ENCODE measurements around the gene DDAH2. TPM values are rescaled to one million over a fixed set of nuclear protein-coding genes. Genes with fewer than 3 reads are reported as not detected.

Gene DDAH2
- total RNA-seq, 4 donors from 2014 or later: 78.1 to 119 (median 100) TPM

DNA sequence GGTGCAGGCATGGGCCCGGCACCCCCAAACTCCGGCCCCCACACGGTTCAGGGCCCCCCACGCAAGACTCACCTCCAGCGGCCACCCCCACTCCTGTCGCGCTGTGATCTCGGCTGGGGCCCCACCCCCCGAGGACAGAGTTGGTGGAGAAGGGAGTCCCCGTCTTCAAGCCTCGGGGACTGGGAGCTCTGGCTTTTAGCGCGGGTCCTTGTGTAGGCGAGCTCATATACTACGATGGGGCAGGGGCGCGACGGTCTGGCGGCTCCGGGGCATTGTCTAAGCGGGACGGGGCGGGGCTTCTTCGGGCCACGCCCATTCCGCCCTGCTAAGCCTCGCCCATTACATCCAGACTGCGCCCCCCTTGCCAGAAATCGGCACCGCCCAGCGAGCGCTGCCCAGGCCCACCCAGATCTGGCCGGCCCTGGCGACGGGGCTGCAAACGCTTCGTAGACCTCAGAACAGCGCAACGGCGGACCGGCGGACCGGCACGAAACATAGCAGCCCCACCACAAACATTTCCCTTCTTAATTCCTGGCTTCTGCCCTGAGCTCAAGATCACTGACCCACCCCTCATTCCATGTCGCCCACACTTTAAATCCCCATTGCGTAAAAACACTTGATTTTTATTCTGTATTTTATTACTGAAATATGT is 1.0 kb upstream of the DDAH2 start:
- H3K4me3 ChIP-seq: peak overlapping the region; percentile 69 to 98 (median 94)
- peak overlapping the region; percentile 93 to 99 (median 97) for H3K27ac ChIP-seq (replicated peaks in 1 of 4)
- intact Hi-C loops (cut with DNase I): loop anchor here (5.0 kb wide), 1 partner anchor 37 kb away; no protein-coding TSS in a partner anchor
- no peaks in the 10 kb centered on the region for H3K9me3 ChIP-seq
- TF ChIP-seq POLR2A (IDR thresholded peaks at IDR 0.05; ENCODE audit: low read depth) (peak; percentile 25), POLR2AphosphoS5 (IDR thresholded peaks at IDR 0.05) (peak; percentile 63 to 92), EP300 (IDR thresholded peaks at IDR 0.05) (no peak)
- TF ChIP-seq, protein P1, sequence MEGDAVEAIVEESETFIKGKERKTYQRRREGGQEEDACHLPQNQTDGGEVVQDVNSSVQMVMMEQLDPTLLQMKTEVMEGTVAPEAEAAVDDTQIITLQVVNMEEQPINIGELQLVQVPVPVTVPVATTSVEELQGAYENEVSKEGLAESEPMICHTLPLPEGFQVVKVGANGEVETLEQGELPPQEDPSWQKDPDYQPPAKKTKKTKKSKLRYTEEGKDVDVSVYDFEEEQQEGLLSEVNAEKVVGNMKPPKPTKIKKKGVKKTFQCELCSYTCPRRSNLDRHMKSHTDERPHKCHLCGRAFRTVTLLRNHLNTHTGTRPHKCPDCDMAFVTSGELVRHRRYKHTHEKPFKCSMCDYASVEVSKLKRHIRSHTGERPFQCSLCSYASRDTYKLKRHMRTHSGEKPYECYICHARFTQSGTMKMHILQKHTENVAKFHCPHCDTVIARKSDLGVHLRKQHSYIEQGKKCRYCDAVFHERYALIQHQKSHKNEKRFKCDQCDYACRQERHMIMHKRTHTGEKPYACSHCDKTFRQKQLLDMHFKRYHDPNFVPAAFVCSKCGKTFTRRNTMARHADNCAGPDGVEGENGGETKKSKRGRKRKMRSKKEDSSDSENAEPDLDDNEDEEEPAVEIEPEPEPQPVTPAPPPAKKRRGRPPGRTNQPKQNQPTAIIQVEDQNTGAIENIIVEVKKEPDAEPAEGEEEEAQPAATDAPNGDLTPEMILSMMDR (IDR thresholded peaks at IDR 0.05): peak in 1 of 3 experiments; percentile 6
- H3K4me1 ChIP-seq: peaks cover 38 to 65% (median 60%) of the 10 kb centered on the region in 4 donors
- peak; percentile 97 for DNase-seq (ENCODE audit: extremely low spot score)
- no peaks in the 10 kb centered on the region for H3K27me3 ChIP-seq
- H3K36me3 ChIP-seq: peaks cover 47 to 70% (median 64%) of the 10 kb centered on the region in 4 donors
- WGBS: 3% methylated on average over 19 of the region's 46 CpGs

DNA sequence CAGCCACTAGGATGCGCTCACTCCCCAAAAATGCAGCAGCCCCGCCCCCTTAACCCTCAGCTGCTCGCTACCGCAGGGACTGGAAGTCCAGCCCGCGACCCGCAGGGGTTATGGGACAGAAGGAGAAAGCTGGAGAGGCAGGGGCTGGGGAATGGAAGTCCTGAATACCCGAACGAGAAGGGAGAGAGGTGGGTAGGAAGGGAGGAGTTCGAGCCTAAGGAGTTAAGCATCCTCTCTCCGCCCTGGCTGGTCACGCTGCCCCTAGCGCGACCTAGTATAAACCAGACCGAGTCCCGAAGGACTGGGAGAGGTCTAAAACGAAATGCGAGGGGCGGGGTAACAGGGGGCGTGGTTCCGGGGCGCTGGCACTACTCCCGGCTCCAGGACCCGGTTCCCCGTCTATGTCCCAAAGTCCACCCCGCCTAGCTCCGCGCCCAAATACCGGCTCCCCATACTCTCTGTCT is 448 bp upstream of the DDAH2 start:
- TF ChIP-seq POLR2A (IDR thresholded peaks at IDR 0.05; ENCODE audit: low read depth) (no peak), POLR2AphosphoS5 (IDR thresholded peaks at IDR 0.05) (peak; percentile 82 to 88), EP300 (IDR thresholded peaks at IDR 0.05) (no peak)
- TF ChIP-seq, protein P1 (IDR thresholded peaks at IDR 0.05): peak in 2 of 3 experiments; percentile 9 to 83
- peak; percentile 97 for DNase-seq (ENCODE audit: extremely low spot score)
- H3K9me3 ChIP-seq: no peaks in the 10 kb centered on the region
- peak overlapping the region; percentile 69 to 98 (median 94) for H3K4me3 ChIP-seq
- H3K27ac ChIP-seq (replicated peaks in 1 of 4): peak overlapping the region; percentile 93 to 99 (median 97)
- WGBS: 0% methylated on average over 14 of the region's 29 CpGs
- H3K36me3 ChIP-seq: peaks cover 47 to 74% (median 64%) of the 10 kb centered on the region in 4 donors
- H3K27me3 ChIP-seq: no peaks in the 10 kb centered on the region
- H3K4me1 ChIP-seq: peaks cover 36 to 59% (median 55%) of the 10 kb centered on the region in 4 donors
- intact Hi-C loops (cut with DNase I): loop anchor here (5.0 kb wide), 1 partner anchor 38 kb away; no protein-coding TSS in a partner anchor

DNA sequence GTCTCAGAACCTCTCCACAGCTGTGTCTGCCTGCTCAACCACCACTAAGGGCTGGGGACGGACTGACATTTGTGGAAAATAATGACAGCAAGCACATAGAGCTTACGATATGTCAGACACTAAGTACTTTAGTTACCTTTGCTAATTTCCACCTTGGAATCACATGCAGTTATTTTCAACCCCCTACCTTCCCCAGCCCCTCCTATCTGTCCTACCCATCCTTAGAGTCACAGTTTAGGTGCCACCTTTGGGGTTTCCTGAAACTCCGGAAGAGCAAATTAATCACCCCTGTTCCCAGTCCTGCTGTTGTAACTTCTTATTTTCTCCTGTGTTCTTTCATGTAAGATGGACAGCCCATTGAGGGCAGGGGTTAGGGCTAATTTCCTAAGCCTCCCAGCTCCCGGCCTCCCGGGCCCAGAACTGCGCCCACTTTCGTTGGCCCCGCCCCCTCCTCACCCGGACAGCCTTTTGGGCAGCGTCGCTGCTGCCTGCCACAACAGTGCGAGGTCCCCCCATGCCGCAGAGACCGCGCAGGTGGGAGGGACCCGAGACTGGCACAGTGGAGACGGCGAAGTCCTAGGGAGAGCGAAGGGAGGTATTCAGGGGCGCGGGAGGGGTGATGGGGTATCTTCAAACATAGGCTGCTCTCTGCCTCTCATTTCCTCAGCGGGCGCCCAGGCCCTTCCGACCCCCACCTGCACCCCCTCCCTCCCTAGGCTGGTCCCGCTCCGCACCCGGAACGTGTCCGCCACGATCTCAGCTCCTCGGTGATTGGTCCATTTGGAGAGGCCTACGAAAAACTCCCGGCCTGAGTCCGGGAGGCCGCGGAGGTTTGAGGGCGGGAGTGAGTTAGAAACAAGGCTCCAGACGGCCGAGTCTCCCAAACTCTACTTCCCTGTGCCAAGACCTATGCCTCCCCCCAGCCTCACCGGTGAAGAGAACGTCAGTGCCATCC is 1.1 kb downstream of the DDAH2 start:
- H3K36me3 ChIP-seq: peaks cover 37 to 64% (median 52%) of the 10 kb centered on the region in 4 donors

More for the DNA sequence above, 1.1 kb downstream of the DDAH2 start:
- Histone ChIP-seq H3K4me1 (peaks cover 21 to 44% (median 40%) of the 10 kb centered on the region in 4 donors), H3K9me3 (no peaks in the 10 kb centered on the region), H3K27me3 (no peaks in the 10 kb centered on the region), H3K27ac (replicated peaks in 1 of 4) (peak overlapping the region; percentile 93 to 99 (median 97)), H3K4me3 (peak overlapping the region; percentile 69 to 98 (median 94))
- 70% methylated on average over 41 of the region's 41 CpGs for WGBS
- intact Hi-C loops (cut with DNase I): loop anchor here (5.0 kb wide), 1 partner anchor 39 kb away; no protein-coding TSS in a partner anchor
- TF ChIP-seq EP300 (IDR thresholded peaks at IDR 0.05) (no peak), POLR2AphosphoS5 (IDR thresholded peaks at IDR 0.05) (no peak), POLR2A (IDR thresholded peaks at IDR 0.05; ENCODE audit: low read depth) (no peak)
- TF ChIP-seq, protein P1 (IDR thresholded peaks at IDR 0.05): no peak
- no peak for DNase-seq (ENCODE audit: extremely low spot score)
